Gastroesophageal sphincter (tissue), 4 donors: ENCODE results near the gene TBX21. TPM values are rescaled to one million over a fixed set of nuclear protein-coding genes. Genes with fewer than 3 reads are reported as not detected.

Experiments
- ATAC-seq: fragments of 150-250 bp; one replicate; pipeline ENCODE4 v1.9.1; 2016; ENCODE audit warnings: mild to moderate bottlenecking, moderate library complexity
- H3K27ac ChIP-seq, 4 donors: fragments of 200-600 bp; sonication (generic) in 3 of 4; 1 replicate in 3 of 4; 2 replicates in 1 of 4; pipeline ENCODE4 v1.5.1; 2016 to 2019
- H3K27me3 ChIP-seq: fragments of 200-600 bp; sonication (generic); one replicate; pipeline ENCODE4 v1.5.1; 2019
- H3K36me3 ChIP-seq, 2 donors: fragments of 200-600 bp; sonication (generic); one replicate each; pipeline ENCODE4 v1.5.1; 2019; ENCODE audit warnings: control low read depth in 1 of 2
- H3K4me1 ChIP-seq, 3 donors: fragments of 200-600 bp; sonication (generic); 1 replicate in 2 of 3; 2 replicates in 1 of 3; pipeline ENCODE4 v1.5.1; 2016 to 2019; ENCODE audit warnings: control low read depth in 2 of 3
- H3K4me3 ChIP-seq, 2 donors: fragments of 200-600 bp; sonication (generic); one replicate each; pipeline ENCODE4 v1.5.1; 2019; ENCODE audit warnings: mild to moderate bottlenecking in 1 of 2, moderate library complexity in 1 of 2
- H3K9me3 ChIP-seq, 3 donors: fragments of 200-600 bp; sonication (generic); one replicate each; pipeline ENCODE4 v1.5.1; 2017 to 2019; ENCODE audit warnings: control low read depth in 2 of 3
- CTCF ChIP-seq, 4 experiments: fragments of 200-600 bp in 2 of 4; fragments of 450-650 bp in 2 of 4; sonication (generic) in 1 of 4; IDR thresholded peaks; one replicate each; pipeline ENCODE4 v1.5.1; 2017 to 2019; ENCODE audit warnings: antibody characterized with exemption in 4 of 4, mild to moderate bottlenecking in 2 of 4, moderate library complexity in 2 of 4
- EP300 ChIP-seq: sonication (generic); formaldehyde crosslinking; IDR thresholded peaks from one replicate; pipeline ENCODE4 v1.6.1; 2017; ENCODE audit warnings: antibody characterized with exemption, mild to moderate bottlenecking
- POLR2A ChIP-seq, 2 donors: fragments of 450-650 bp; IDR thresholded peaks; one replicate each; pipeline ENCODE4 v1.6.1; 2017; ENCODE audit warnings: antibody characterized with exemption in 2 of 2, mild to moderate bottlenecking in 2 of 2, moderate library complexity in 1 of 2
- POLR2AphosphoS5 ChIP-seq: sonication (generic); formaldehyde crosslinking; IDR thresholded peaks from one replicate; pipeline ENCODE4 v1.6.1; 2017; ENCODE audit warnings: antibody characterized with exemption
- WGBS, 2 donors: methylation state at CpG; one replicate each; pipeline ENCODE4 v1.1.5; 2018; ENCODE audit warnings: low coverage in 1 of 2; 5-methylcytosine and 5-hydroxymethylcytosine counted together
- total RNA-seq, 4 donors: library from RNA; depleted of rRNA; stranded (reverse); fragments of >200 nt; gene quantifications; one replicate each; pipeline ENCODE4 v1.1.0, GENCODE V29; 2016

The TBX21 gene
- total RNA-seq, 4 donors from 2014 or later = 0.94 to 1.1 TPM; not detected in 2

- no peaks in the 10 kb centered on the region for H3K9me3 ChIP-seq
- WGBS, 2 donors = 62 to 86% methylated on average over 1 of the region's 1 CpG
- peaks cover 0 to 44% of the 10 kb centered on the region in 2 donors for H3K36me3 ChIP-seq
- H3K4me1 ChIP-seq = peaks cover 0 to 14% (median 0%) of the 10 kb centered on the region in 3 donors
- TF ChIP-seq POLR2AphosphoS5 = peak; percentile 8
- TF ChIP-seq EP300 = no peak
- no peak overlapping the region for H3K4me3 ChIP-seq
- H3K27me3 ChIP-seq = no peaks in the 10 kb centered on the region
- peak; percentile 54 for ATAC-seq
- peak overlapping the region in 2 of 4 donors; percentile 12 to 33 for H3K27ac ChIP-seq
Observed at GRCh38 chr17:47686276-47686635, 46.8 kb upstream of the TBX21 start.

DNA sequence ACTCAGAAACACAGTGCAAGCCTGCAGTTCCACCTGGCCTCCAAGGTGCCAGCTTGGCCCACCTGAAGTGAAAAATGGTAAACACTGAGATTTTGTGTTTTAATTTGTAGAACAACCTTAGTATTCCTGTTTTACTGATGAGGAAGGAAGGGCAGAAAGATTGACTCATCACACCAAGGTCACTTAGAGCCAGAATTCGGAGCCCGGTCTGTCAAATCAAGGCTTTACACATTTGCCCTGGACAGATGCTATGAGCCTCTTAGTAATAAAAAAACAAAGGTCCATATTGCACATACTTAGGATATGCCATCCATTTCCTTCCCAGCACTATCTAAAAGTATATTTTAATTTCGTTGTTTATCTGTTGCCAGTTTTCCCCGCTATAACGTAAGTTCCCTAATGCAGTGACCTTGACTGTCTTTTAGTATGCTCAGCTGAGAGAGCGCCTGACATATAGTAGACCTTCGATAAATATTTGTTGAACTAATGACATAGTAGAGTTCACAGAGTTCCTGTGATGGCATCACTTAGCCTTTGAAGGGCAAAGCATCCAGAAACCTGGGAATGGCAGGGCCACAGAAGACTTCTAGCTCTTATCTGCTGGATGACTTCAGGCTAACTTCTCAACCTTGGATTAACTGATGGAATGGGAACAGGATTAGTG is 46.2 kb upstream of the TBX21 start:
- H3K9me3 ChIP-seq = no peaks in the 10 kb centered on the region
- WGBS, 2 donors = 66 to 70% methylated on average over 5 to 7 of the region's 7 CpGs
- TF ChIP-seq POLR2AphosphoS5 (no peak), CTCF (IDR thresholded peaks at IDR 0.05) (no peak), POLR2A (IDR thresholded peaks at IDR 0.05) (no peak), EP300 (no peak)
- no peak for ATAC-seq
- H3K4me1 ChIP-seq = peaks cover 0 to 14% (median 0%) of the 10 kb centered on the region in 3 donors
- H3K27ac ChIP-seq = peak overlapping the region in 2 of 4 donors; percentile 12 to 33
- H3K27me3 ChIP-seq = no peaks in the 10 kb centered on the region
- H3K36me3 ChIP-seq = peaks cover 0 to 39% of the 10 kb centered on the region in 2 donors
- no peak overlapping the region for H3K4me3 ChIP-seq

DNA sequence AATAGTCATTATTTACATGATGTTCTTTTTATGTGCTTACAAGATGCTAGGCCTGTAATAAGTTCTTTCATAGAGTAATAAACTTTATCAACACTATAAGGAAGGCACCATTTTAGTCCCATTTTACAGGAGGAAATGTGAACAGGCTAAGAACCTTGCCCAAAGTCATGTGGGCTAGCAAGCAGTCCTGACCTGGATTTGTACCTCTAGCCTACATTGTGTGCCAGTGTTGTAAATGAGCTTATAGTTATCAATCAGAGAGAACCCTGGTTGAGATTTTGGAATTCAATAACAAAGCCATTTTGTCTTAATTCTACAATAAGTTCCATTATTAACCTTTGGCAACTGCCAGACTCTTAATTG is 45.7 kb upstream of the TBX21 start:
- Histone ChIP-seq H3K4me3 (no peak overlapping the region), H3K27me3 (no peaks in the 10 kb centered on the region), H3K27ac (peak overlapping the region in 2 of 4 donors; percentile 12 to 14), H3K4me1 (peaks cover 0 to 14% (median 0%) of the 10 kb centered on the region in 3 donors), H3K36me3 (peaks cover 0 to 34% of the 10 kb centered on the region in 2 donors), H3K9me3 (no peaks in the 10 kb centered on the region)
- no peak for ATAC-seq
- TF ChIP-seq EP300 = no peak
- no peak for TF ChIP-seq POLR2A (IDR thresholded peaks at IDR 0.05)

DNA sequence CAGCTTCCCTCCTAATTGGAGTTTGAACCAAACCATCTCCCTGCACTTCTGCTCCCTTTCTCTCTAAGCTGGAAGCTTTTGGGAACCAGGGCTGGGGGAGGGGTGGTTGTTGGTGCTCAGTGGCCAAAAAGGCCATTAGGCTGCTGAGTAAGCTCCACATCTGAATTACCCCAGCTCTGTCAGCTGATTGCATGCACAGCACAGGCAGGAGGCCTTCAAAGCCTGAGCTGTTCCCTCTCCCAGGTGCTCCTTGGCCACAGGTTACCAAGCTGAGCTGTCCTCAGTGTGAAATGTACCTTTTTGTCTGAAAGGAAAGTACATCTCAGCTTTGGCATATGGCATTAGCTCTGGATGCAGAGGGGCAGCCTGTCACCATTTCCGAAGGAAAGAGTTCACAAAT is 45.3 kb upstream of the TBX21 start:
- no peak overlapping the region for H3K4me3 ChIP-seq
- peaks cover 0 to 29% of the 10 kb centered on the region in 2 donors for H3K36me3 ChIP-seq
- H3K4me1 ChIP-seq = peaks cover 0 to 19% (median under 1%) of the 10 kb centered on the region in 3 donors
- H3K27me3 ChIP-seq = no peaks in the 10 kb centered on the region
- WGBS, 2 donors = 71% methylated on average over 1 of the region's 1 CpG; no CpG with 5 or more reads in 1 of the 2 donors
- no peak for ATAC-seq
- no peaks in the 10 kb centered on the region for H3K9me3 ChIP-seq
- TF ChIP-seq EP300 (no peak), POLR2AphosphoS5 (no peak), CTCF (IDR thresholded peaks at IDR 0.05) (no peak), POLR2A (IDR thresholded peaks at IDR 0.05) (no peak)
- peak overlapping the region in 3 of 4 donors; percentile 12 to 14 (median 13) for H3K27ac ChIP-seq

GRCh38 chr17:47690121-47690520 is 42.9 kb upstream of the TBX21 start:
- TF ChIP-seq POLR2AphosphoS5 (no peak), POLR2A (IDR thresholded peaks at IDR 0.05) (no peak), EP300 (no peak), CTCF (IDR thresholded peaks at IDR 0.05) (no peak)
- Histone ChIP-seq H3K36me3 (peaks cover 0 to 8% of the 10 kb centered on the region in 2 donors), H3K27ac (no peak overlapping the region), H3K4me1 (peaks cover 0 to 33% (median 7%) of the 10 kb centered on the region in 3 donors), H3K4me3 (no peak overlapping the region), H3K9me3 (no peaks in the 10 kb centered on the region), H3K27me3 (no peaks in the 10 kb centered on the region)
- 57 to 71% methylated on average over 2 to 3 of the region's 3 CpGs for WGBS, 2 donors
- no peak for ATAC-seq
